Right lobe of liver (tissue), 6 donors: ENCODE measurements around the gene PDF. TPM values are rescaled to one million over a fixed set of nuclear protein-coding genes. Genes with fewer than 3 reads are reported as not detected.

ENCODE experiments used
- ATAC-seq, 4 donors: fragments of 200-7000 bp; cut with Tn5 transposase; one replicate each; pipeline ENCODE4 v1.9.1; 2020; ENCODE audit warnings: mild to moderate bottlenecking in 4 of 4, moderate library complexity in 4 of 4
- DNase-seq, 3 donors: peaks; one replicate each; pipeline ENCODE4 v3.0.0-alpha.2; 2020
- H3K27ac ChIP-seq, 3 donors: fragments of 200-600 bp; one replicate each; pipeline ENCODE4 v1.8.0; 2022
- H3K27me3 ChIP-seq, 2 donors: fragments of 200-600 bp; one replicate each; pipeline ENCODE4 v1.8.0; 2022
- H3K36me3 ChIP-seq, 4 donors: fragments of 200-600 bp; sonication (generic) in 1 of 4; one replicate each; pipeline versions ENCODE4 v1.5.1 to v1.8.0; 2017 to 2022; ENCODE audit warnings: control low read depth in 1 of 4
- H3K4me1 ChIP-seq, 4 donors: fragments of 200-600 bp; sonication (generic) in 1 of 4; one replicate each; pipeline versions ENCODE4 v1.5.1 to v1.8.0; 2017 to 2022; ENCODE audit warnings: control low read depth in 1 of 4
- H3K4me3 ChIP-seq, 3 donors: fragments of 200-600 bp; one replicate each; pipeline ENCODE4 v1.8.0; 2022
- H3K9me3 ChIP-seq, 4 donors: fragments of 200-600 bp; sonication (generic) in 1 of 4; one replicate each; pipeline versions ENCODE4 v1.5.1 to v1.8.0; 2017 to 2022; ENCODE audit warnings: control low read depth in 1 of 4
- POLR2A ChIP-seq: fragments of 450-650 bp; IDR thresholded peaks from one replicate; pipeline ENCODE4 v1.6.1; 2017; ENCODE audit warnings: antibody characterized with exemption, mild to moderate bottlenecking
- WGBS: methylation state at CpG from one replicate; pipeline ENCODE4 v1.1.6; 2018; ENCODE audit warnings: low coverage, low lambda C conversion rate; ENCODE audit not compliant: insufficient coverage; ENCODE audit errors: missing lambda C conversion rate; 5-methylcytosine and 5-hydroxymethylcytosine counted together
- intact Hi-C, 2 donors: fragments of 100-400 bp; cut with DNase I; formaldehyde crosslinking; loops; one replicate each; pipeline versions ENCODE4 v1.11.2 to v1.14.1; 2022
- total RNA-seq, 6 experiments: library from RNA; depleted of rRNA in 2 of 6; stranded (reverse); fragments of >200 nt in 2 of 6; fragmentation: NEBNext Ultra II Directional in 3 of 6; extraction: Animal tissue kit (Norgen Biotek cat#: 25700) in 3 of 6; gene quantifications; one replicate each; pipeline versions ENCODE4 v1.1.0 to v1.2.4, GENCODE V29; 2016 to 2023
- TF ChIP-seq, protein P1 (sequence below), 4 donors: fragments of 200-600 bp in 3 of 4; fragments of 450-650 bp in 1 of 4; IDR thresholded peaks; one replicate each; pipeline versions ENCODE4 v1.5.1 to v1.8.0; 2016 to 2022; ENCODE audit warnings: antibody characterized with exemption in 4 of 4, mild to moderate bottlenecking in 2 of 4
- donor health status: DM: no; HTN: yes; CAD: no.
- donor health status: DM: no; HTN: no; CAD: no.
- donor health status: DM: no; HTN: no; CAD: no.
- donor health status: DM: no; HTN: yes; CAD: no.
- donor health status: DM: no; HTN: yes; CAD: no.

The PDF gene
- total RNA-seq, 6 experiments from 2014 or later: 13.5 to 38.5 (median 15.7) TPM

DNA sequence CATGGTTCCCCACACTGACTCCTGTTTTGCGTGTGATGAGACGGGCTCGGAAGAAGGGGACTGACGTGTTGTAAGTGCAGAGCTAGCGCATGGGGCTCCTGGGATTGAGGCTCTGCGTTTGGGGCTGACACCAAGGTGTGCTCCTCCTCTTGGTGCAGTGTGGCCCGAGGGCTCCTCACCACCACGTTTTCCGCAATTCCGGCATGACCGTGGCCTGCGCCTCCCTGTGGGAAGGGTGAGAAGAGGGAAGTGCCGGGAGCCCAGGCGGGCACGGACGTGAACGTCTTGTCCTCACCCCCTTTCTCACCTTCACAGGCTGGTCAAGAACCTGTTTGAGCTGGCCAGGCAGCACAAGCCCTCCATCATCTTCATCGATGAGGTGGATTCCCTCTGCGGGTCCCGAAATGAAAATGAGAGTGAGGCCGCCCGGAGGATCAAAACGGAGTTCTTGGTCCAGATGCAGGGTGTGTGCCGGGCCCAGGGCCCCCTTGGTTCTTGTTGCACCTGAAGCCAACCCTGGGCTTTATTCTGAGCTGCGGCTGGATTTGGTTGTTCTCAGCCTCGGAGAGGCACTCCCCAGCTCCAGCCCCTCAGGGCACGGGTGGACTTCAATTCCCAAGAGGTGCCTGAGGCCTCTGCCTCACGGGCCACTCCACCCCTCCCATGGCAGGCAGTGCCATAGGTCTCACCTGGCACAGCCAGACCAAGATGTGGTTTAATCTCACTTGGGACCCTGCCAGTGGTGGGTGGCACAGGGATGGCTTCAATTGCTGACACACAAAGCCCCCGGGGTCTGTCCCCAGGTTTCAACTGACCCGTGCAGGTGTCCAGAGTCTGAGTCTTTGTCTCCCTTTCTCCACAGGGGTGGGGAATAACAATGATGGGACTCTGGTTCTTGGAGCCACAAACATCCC lies 10.3 kb downstream of the PDF start:
- peaks cover 0 to 76% (median 39%) of the 10 kb centered on the region in 4 donors for H3K36me3 ChIP-seq
- peak in 1 of 3 donors; percentile 42 for DNase-seq
- no peaks in the 10 kb centered on the region for H3K9me3 ChIP-seq
- no peak for ATAC-seq
- no peak for TF ChIP-seq POLR2A
- TF ChIP-seq, protein P1, sequence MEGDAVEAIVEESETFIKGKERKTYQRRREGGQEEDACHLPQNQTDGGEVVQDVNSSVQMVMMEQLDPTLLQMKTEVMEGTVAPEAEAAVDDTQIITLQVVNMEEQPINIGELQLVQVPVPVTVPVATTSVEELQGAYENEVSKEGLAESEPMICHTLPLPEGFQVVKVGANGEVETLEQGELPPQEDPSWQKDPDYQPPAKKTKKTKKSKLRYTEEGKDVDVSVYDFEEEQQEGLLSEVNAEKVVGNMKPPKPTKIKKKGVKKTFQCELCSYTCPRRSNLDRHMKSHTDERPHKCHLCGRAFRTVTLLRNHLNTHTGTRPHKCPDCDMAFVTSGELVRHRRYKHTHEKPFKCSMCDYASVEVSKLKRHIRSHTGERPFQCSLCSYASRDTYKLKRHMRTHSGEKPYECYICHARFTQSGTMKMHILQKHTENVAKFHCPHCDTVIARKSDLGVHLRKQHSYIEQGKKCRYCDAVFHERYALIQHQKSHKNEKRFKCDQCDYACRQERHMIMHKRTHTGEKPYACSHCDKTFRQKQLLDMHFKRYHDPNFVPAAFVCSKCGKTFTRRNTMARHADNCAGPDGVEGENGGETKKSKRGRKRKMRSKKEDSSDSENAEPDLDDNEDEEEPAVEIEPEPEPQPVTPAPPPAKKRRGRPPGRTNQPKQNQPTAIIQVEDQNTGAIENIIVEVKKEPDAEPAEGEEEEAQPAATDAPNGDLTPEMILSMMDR (IDR thresholded peaks at IDR 0.05): no peak
- no peak overlapping the region for H3K4me3 ChIP-seq
- WGBS: 88% methylated on average over 10 of the region's 30 CpGs
- H3K27ac ChIP-seq: no peak overlapping the region
- H3K27me3 ChIP-seq: no peaks in the 10 kb centered on the region
- intact Hi-C loops: no loop called here
- peaks cover 0 to 66% (median 24%) of the 10 kb centered on the region in 4 donors for H3K4me1 ChIP-seq

DNA sequence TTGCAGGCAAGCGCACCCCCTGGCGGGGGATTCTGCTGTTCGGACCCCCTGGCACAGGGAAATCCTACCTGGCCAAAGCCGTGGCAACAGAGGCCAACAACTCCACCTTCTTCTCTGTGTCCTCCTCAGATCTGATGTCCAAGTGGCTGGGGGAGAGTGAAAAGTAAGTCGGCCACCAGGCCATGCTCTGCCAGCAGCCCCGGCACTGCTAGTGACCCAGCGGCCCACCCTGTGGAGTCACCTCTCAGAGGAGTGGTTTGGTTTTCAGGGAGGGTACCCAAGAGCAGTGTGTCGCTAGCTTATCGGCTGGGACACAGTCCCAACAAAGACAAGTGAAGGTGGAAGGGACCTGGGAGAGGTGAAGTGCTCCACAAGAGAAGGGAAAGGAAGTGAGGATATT lies 11.0 kb downstream of the PDF start:
- Histone ChIP-seq H3K27me3 (no peaks in the 10 kb centered on the region), H3K4me3 (no peak overlapping the region), H3K27ac (no peak overlapping the region), H3K9me3 (no peaks in the 10 kb centered on the region), H3K4me1 (peaks cover 0 to 66% (median 24%) of the 10 kb centered on the region in 4 donors), H3K36me3 (peaks cover 0 to 70% (median 39%) of the 10 kb centered on the region in 4 donors)
- 67% methylated on average over 2 of the region's 9 CpGs for WGBS
- ATAC-seq (no peak), DNase-seq (peak in 1 of 3 donors; percentile 42)
- TF ChIP-seq POLR2A: no peak
- TF ChIP-seq, protein P1 (IDR thresholded peaks at IDR 0.05): no peak
- intact Hi-C loops: no loop called here

DNA sequence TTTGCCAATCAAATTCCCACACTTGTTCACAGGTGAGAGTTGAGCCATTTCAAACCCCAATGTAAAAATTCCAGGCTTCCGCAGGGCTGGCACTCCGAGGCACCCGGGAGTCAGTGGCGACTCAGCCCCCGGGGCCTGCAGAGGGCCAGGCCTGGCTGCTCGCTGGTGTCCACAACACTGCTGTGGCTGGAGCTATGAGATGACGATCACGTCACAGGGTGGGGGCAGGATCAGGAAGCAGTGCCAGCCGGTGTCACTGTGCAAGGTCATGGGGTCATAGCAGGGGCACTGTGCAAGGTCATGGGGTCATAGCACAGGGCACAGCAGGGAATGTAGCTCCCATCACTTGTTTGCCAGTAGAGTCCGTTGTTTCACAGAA lies 11.5 kb downstream of the PDF start:
- H3K4me3 ChIP-seq: no peak overlapping the region
- peaks cover 0 to 70% (median 39%) of the 10 kb centered on the region in 4 donors for H3K36me3 ChIP-seq
- peaks cover 0 to 66% (median 23%) of the 10 kb centered on the region in 4 donors for H3K4me1 ChIP-seq
- TF ChIP-seq, protein P1 (IDR thresholded peaks at IDR 0.05): no peak
- no peak for TF ChIP-seq POLR2A
- ATAC-seq (peak in 2 of 4 donors; percentile 1 to 3), DNase-seq (peak in 1 of 3 donors; percentile 51)
- WGBS: 35% methylated on average over 4 of the region's 10 CpGs
- H3K9me3 ChIP-seq: no peaks in the 10 kb centered on the region
- peak overlapping the region in 1 of 3 donors; percentile 97 for H3K27ac ChIP-seq
- intact Hi-C loops: no loop called here
- H3K27me3 ChIP-seq: no peaks in the 10 kb centered on the region

DNA sequence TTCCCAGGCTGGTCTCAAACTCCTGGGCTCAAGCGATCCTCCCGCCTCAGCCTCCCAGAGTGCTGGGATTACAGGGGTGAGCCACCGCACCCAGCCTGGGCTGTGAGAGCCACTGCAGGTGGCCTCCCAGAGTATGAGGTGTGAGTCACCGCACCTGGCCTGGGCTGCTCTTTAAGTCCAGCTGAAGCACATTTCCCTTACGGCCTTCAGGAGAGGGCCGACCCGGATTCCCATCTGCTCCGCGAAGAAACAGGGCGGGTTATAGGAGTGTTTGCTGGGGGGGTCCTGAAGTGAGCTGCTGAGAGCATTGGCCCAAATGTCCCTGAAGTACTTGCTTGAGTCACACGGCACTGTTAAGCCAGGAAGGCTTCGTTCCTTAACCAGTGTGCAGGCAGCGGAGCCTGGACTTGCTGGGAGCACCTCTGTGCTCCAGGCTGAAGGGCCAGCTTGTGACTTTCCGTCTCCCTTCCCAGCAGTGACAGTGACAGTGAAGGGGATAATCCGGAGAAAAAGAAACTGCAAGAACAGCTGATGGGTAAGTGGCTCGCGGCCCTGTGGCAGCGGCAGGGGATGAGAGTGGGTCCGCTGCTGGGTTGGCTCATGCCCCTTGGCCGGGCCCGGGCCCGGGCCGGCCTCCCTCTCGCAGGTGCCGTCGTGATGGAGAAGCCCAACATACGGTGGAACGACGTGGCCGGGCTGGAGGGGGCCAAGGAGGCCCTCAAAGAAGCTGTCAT lies 12.0 kb downstream of the PDF start:
- intact Hi-C loops: no loop called here
- ATAC-seq: no peak
- DNase-seq: peak in 1 of 3 donors; percentile 45
- WGBS: 93% methylated on average over 18 of the region's 30 CpGs
- no peaks in the 10 kb centered on the region for H3K9me3 ChIP-seq
- peak overlapping the region in 2 of 3 donors; percentile 16 to 97 for H3K27ac ChIP-seq
- H3K4me1 ChIP-seq: peaks cover 0 to 64% (median 22%) of the 10 kb centered on the region in 4 donors
- TF ChIP-seq, protein P1 (IDR thresholded peaks at IDR 0.05): no peak
- TF ChIP-seq POLR2A: no peak
- H3K36me3 ChIP-seq: peaks cover 0 to 68% (median 37%) of the 10 kb centered on the region in 4 donors
- H3K4me3 ChIP-seq: no peak overlapping the region
- H3K27me3 ChIP-seq: no peaks in the 10 kb centered on the region
